ENCODE data around the gene PCNT.

Gene PCNT, protein sequence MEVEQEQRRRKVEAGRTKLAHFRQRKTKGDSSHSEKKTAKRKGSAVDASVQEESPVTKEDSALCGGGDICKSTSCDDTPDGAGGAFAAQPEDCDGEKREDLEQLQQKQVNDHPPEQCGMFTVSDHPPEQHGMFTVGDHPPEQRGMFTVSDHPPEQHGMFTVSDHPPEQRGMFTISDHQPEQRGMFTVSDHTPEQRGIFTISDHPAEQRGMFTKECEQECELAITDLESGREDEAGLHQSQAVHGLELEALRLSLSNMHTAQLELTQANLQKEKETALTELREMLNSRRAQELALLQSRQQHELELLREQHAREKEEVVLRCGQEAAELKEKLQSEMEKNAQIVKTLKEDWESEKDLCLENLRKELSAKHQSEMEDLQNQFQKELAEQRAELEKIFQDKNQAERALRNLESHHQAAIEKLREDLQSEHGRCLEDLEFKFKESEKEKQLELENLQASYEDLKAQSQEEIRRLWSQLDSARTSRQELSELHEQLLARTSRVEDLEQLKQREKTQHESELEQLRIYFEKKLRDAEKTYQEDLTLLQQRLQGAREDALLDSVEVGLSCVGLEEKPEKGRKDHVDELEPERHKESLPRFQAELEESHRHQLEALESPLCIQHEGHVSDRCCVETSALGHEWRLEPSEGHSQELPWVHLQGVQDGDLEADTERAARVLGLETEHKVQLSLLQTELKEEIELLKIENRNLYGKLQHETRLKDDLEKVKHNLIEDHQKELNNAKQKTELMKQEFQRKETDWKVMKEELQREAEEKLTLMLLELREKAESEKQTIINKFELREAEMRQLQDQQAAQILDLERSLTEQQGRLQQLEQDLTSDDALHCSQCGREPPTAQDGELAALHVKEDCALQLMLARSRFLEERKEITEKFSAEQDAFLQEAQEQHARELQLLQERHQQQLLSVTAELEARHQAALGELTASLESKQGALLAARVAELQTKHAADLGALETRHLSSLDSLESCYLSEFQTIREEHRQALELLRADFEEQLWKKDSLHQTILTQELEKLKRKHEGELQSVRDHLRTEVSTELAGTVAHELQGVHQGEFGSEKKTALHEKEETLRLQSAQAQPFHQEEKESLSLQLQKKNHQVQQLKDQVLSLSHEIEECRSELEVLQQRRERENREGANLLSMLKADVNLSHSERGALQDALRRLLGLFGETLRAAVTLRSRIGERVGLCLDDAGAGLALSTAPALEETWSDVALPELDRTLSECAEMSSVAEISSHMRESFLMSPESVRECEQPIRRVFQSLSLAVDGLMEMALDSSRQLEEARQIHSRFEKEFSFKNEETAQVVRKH (N-terminal part only)

DNA sequence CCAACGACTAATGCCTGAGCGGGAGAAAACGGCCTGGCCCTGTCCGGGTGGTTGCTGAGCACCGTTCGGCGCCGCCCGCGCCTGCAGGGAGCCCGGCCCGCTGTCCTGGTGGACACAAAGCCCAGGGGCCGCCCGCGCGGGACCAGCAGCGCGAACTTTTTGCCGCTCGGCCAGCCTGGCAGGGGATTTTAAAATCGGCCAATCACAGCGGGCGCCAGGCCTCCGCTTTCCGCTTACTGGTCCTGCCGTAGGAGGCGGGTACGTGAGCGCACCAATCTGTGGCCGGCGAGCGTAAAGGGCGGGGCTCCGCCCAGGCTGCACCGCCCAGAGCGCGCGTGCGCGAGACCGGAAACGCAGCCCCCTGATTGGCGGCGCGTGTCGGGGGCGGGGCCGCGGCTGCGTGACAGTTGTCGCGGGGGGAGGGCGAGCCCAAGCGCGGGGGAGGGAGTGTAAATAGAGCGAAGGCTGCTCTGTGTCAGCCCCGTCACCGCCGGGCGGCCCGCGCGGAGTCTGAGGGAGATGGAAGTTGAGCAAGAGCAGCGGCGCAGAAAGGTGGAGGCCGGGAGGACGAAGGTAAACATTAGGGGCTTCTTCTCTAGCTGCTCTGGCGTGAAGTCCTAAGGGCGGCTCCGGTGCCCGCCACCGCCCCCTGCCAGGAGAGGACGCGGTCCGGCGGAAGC lies at the start of gene PCNT, which contains the start of gene C21orf58:
Gene PCNT (plus strand): TSS at position 447 of the 680 bp plus-strand sequence. CDS start 73 bp downstream, at position 520.
Gene C21orf58 (minus strand): TSS at position 161 of the 680 bp plus-strand sequence. CDS start 1,132 bp downstream, outside the sequence.
- peak; percentile 81 for DNase-seq (ENCODE audit: low read depth, low spot score)

- no peak for DNase-seq (ENCODE audit: low read depth, low spot score)
Observed at GRCh38 chr21:46274797-46275390, 49.1 kb upstream of the PCNT start.

GRCh38 chr21:46284077-46284644 lies 39.8 kb upstream of the PCNT start:
- DNase-seq (ENCODE audit: low read depth, low spot score) = no peak

- no peak for DNase-seq (ENCODE audit: low read depth, low spot score)
Observed at GRCh38 chr21:46284733-46285132, 39.2 kb upstream of the PCNT start.

DNA sequence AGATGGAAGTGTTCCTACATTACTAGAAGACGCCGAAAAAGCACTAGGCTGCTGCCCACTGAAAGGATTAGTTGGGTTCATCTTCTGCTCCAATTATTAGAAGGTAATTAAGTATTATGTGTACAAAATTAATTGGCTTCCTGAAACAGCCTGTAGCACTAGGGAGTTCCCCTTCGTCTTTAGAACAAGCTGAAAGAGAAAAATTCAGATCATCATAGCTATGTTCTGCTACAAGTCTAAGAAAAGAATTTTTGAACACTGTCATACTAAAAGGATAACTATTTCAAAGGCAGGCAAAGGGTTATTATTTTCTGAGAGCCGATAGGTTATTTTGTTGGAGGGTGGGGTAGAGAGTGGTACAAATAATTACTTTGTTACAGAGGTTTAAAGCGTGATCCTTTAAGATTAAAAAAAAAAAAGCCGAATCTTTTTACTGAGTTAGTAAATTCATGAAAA lies 38.7 kb upstream of the PCNT start, which contains the start of gene MCM3AP:
Gene MCM3AP (minus strand): TSS at position 406 of the 456 bp plus-strand sequence. CDS start 325 bp downstream, at position 81.
- no peak for DNase-seq (ENCODE audit: low read depth, low spot score)

DNA sequence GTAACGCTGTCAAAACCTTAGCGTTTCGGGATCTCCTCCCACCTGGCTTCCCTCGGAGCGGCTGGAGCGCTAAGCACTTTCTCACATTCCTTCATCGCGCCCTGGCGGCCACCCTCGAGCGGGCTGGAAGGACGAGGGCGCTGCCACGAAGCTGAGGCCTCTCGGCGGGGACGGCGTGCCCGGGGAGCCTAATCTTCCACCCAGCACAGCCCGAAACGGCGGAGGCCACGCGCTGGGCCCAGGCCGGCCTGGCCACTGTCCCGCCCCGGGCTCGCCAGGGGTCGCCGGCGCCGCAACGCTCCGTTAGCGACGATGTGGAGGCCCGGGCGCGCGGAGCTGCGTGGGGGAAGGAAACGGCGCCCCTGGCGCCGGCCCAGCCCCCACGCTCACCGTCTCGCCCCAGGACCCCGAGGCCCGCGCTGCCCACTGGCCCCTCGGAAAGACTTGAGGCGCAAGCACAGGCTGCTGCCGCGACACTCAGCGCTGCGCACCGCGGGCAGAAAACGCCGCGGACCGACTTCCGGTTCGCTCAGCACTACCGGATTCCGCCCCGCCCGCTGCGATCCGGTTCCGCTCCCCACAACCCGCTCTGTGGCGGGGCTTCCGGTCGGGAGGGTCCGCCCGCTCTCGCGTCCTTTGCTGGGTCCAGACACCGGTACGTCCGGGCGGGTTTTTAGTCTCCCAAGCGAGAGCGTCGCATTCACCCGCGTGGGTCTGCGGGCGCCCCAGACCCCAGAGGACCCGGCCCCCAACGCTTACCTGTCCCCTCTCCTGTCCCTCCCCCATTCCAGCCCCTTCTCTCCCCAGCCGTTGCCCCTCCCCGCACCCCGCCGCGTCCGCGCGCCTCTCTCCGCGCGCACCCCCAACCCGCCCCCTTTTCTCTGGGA lies 38.0 kb upstream of the PCNT start, which contains the start of gene YBEY:
Gene YBEY (plus strand): TSS at position 582 of the 887 bp plus-strand sequence. CDS start 572 bp downstream, outside the sequence.
- DNase-seq (ENCODE audit: low read depth, low spot score) = peak; percentile 57

GRCh38 chr21:46286648-46287002 lies 37.3 kb upstream of the PCNT start:
- DNase-seq (ENCODE audit: low read depth, low spot score) = peak; percentile 50

DNA sequence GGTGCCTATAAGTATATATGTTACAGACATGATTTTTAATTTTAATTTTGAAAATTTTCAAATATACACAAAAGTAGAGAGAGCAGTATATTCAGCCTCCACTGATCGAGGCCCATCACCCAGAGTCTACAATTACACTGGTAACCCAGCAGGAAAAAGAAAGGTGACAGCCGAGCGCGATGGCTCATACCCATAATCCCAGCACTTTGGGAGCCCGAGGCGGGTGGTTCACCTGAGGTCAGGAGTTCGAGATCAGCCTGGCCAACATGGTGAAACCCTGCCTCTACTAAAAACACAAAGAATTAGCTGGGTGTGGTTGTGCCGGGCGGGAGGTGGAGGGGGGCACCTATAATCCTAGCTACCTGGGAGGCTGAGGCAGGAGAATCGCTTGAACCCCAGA lies 36.4 kb upstream of the PCNT start:
- DNase-seq (ENCODE audit: low read depth, low spot score) = no peak

GRCh38 chr21:46289655-46290179 lies 34.2 kb upstream of the PCNT start:
- no peak for DNase-seq (ENCODE audit: low read depth, low spot score)

DNA sequence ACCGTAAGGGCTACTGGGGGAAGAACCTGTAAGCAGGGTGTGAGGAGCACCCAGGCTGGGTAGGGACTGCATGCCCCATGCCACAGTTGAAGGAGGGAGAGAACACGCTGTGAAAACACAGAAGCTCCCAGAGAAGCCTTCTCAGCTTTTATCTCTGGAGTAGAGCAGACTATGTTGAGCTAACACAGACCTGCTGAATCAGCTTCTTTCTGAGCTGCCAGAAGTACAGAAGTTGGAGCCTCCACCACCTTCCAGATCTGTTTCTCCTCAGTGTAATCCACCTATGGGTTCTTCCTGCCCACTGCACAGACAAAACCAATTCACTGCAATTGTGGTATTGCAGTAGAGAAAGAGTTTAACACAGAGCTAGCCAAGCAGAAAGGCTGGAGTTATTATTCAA lies 32.4 kb upstream of the PCNT start:
- no peak for DNase-seq (ENCODE audit: low read depth, low spot score)

GRCh38 chr21:46294647-46295176 lies 29.2 kb upstream of the PCNT start:
- DNase-seq (ENCODE audit: low read depth, low spot score) = no peak

GRCh38 chr21:46295177-46295770 lies 28.7 kb upstream of the PCNT start:
- no peak for DNase-seq (ENCODE audit: low read depth, low spot score)

DNA sequence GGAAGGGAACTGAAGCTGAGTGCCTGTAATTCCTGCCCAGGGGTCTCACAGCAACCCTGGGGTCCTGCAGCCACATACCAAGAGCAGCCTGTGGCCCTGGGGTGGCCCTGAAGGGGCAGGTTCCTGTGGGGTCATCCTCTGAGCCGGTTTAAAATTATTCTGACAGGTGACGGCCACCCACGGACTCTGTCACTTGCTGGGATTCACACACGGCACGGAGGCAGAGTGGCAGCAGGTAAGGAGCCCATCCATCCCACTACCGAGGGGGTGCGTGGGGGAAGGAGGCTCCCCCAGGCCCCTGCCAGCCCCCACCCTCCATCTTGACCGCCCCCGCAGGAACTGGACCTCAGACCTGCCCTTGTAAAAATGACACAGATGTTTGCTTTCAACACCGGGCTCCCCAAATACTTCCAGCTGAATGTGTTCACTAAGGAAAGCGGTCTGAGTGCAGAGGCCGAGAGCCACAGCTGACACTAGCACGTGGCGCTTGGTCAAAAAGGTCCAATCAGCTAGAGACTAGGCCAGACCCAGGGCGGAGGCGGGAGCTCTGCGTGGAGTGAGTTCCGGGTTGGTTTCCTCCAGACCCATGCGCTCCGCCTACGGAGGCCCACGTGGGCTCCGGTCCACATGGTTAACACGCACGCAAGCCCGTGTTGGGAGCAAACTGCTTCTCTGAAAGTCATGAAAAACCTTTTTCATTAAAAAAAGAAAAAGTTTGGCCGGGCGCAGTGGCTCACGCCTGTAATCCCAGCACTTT lies 27.8 kb upstream of the PCNT start:
- no peak for DNase-seq (ENCODE audit: low read depth, low spot score)

DNA sequence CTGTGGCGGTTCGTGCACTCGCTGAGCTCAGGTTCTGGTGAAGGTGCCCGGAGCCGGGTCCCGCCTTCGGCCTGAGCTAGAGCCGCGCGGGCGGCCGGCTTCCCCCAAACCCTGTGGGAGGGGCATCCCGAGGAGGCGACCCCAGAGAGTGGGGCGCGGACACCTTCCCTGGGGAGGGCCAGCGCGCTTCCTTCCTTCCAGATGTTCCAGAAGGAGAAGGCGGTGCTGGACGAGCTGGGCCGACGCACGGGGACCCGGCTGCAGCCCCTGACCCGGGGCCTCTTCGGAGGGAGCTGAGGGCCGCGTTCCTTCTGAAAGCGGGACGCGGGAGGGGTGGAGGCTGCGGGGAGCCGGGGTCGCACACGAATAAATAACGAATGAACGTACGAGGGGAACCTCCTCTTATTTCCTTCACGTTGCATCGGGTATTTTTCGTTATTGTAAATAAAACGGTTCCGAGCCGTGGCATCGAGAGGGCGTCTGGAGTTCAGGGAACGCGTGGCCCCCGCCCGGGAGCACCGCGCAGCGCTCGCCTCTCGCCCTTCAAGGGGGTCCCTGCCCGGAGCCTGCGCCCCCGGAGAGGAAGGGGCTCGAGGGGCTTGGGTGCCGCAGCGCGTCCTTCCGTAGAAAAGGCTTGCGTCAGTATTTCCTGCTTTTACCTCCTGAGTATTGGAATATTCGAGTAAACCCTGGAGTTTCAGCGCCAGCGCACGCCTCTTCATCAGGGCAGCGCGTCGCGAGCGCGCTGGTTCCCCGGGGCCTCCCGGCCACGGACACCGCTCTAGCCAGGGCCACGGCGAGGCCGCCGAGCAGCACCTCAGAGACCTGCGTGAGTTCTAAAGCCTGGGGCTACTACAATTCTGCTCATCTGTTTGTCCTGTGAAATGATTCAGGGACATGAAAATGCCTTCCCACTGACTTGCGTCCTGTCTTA lies 26.4 kb upstream of the PCNT start:
- DNase-seq (ENCODE audit: low read depth, low spot score) = no peak

GRCh38 chr21:46299167-46299566 lies 24.8 kb upstream of the PCNT start:
- DNase-seq (ENCODE audit: low read depth, low spot score) = no peak

GRCh38 chr21:46301759-46302158 lies 22.2 kb upstream of the PCNT start:
- no peak for DNase-seq (ENCODE audit: low read depth, low spot score)

All from iPS DF 19.7 (cell line).